Medulla oblongata (tissue), 1 donor: ENCODE measurements around the gene H2AZ1.
"Not testable (repeated sequence)": the region's sequence is repeated elsewhere in the genome, so short reads cannot be mapped to it uniquely, and the experiment has no call there.

ENCODE experiments used
- DNase-seq: peaks from one replicate; pipeline ENCODE4 v3.0.0-alpha.2; 2015; ENCODE audit errors: extremely low spot score

Gene H2AZ1

GRCh38 chr4:99949999-99950912, at the start of gene H2AZ1:
TSS of gene H2AZ1 (minus strand) at chr4:99950275. CDS start at chr4:99950170, 105 bp downstream.
- peak; percentile 100 for DNase-seq

GRCh38 chr4:99998062-99998867, 48.2 kb upstream of the H2AZ1 start:
- peak; percentile 60 for DNase-seq

GRCh38 chr4:99991741-99992140, 41.7 kb upstream of the H2AZ1 start:
- DNase-seq: no peak

GRCh38 chr4:99987681-99988080, 37.6 kb upstream of the H2AZ1 start:
- DNase-seq: no peak

GRCh38 chr4:99986792-99987191, 36.7 kb upstream of the H2AZ1 start:
- DNase-seq: no peak

- no peak for DNase-seq
These were observed 33.3 kb upstream of the H2AZ1 start for GRCh38 chr4:99983289-99983943.

GRCh38 chr4:99979872-99980271, 29.8 kb upstream of the H2AZ1 start:
- DNase-seq: no peak

GRCh38 chr4:99971453-99972111, 21.5 kb upstream of the H2AZ1 start:
- DNase-seq: no peak

GRCh38 chr4:99968330-99968729, 18.3 kb upstream of the H2AZ1 start:
- no peak for DNase-seq

GRCh38 chr4:99966692-99967091, 16.6 kb upstream of the H2AZ1 start:
- DNase-seq: no peak

GRCh38 chr4:99965674-99966350, 15.7 kb upstream of the H2AZ1 start:
- no peak for DNase-seq

- DNase-seq: no peak
These were observed 15.1 kb upstream of the H2AZ1 start for GRCh38 chr4:99965173-99965572.

- no peak for DNase-seq
These were observed 11.6 kb upstream of the H2AZ1 start for GRCh38 chr4:99961711-99962110.

- no peak for DNase-seq
These were observed 10.6 kb upstream of the H2AZ1 start for GRCh38 chr4:99960648-99961047.

GRCh38 chr4:99958207-99958606, 8.1 kb upstream of the H2AZ1 start:
- not testable (repeated sequence) for DNase-seq

- no peak for DNase-seq
These were observed 809 bp upstream of the H2AZ1 start for GRCh38 chr4:99950913-99951254.

- peak; percentile 98 for DNase-seq
These were observed 759 bp downstream of the H2AZ1 start for GRCh38 chr4:99949034-99949998.

GRCh38 chr4:99947608-99948007, 2.5 kb downstream of the H2AZ1 start:
- peak; percentile 8 for DNase-seq

GRCh38 chr4:99947190-99947578, 2.9 kb downstream of the H2AZ1 start:
- no peak for DNase-seq
